Measurements from ENCODE around the gene AGMO.

AGMO gene

DNA sequence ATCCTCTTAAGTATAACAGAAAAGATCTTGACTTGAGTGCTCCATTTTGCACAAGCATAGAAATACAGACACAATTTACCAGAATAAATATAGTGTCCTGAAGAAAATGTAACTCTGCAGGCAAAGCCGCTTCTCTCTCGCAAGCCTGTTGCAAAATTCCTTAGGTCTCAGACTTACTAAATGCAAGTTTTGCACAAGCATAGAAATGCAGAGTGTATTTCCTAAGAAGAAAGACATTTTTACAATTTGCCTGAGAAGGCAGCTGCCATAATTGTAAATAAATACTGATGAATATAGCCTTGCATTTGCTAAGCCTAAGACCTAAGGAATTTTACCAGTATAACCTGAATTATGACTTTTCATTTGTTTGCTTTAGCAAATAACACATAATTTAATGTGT, 67.1 kb downstream of the AGMO start:
- peak; percentile 1 to 24 for DNase-seq

DNA sequence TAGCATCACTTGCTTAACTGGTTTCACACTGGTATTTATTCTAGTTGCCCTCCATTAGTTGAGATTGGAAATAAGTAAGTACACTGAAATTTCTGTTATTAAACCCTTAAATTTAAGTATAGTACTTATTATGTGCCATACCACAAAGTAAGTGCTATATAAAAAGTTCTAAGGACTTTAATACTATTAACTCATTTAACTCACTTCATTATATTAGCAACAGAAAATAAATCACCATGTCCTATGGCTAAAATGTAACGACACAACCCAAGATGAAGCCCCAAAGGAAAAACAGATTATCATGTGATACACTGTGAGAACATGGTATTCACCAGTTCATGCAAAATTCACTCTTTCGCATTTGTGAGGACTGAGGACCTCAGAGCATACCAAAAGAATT, 70.5 kb downstream of the AGMO start:
- no peak for DNase-seq

DNA sequence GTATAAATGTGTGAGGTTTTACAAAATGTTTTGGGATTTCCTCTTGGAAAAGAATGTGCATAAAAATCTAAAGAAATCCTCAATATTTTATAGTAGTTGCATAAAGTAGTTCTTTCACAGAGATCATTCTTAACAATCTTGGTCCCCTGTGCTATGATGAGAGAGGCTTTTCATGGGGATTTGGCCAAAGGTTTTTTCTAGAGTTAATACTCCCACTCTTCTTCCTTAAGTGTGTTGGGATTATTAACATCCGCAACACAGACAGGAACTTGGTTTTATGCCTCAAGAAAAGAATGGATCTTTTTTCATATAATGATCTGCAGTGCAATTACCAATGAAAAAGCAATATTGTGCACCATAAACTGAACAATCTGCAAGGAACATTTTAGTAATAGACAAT, 71.5 kb downstream of the AGMO start:
- no peak for DNase-seq

DNA sequence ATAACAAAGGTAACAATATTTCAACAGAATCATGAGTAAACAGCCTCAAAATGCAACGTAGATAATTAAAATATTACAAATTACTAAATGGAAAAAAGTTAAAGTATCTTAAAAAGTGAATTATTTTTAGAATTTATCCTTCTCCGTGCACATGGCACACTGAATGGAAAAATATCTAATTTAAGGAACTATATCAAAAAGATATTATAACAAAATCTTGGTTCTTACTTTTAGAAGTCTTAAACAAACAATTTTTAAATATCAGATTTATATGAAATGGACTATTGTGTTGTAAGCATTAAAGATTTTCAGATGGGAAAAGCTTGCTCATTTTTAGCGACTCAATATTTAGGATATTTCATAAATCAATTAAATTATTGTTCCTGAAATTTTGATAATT, 72.0 kb downstream of the AGMO start:
- DNase-seq, result no peak

DNA sequence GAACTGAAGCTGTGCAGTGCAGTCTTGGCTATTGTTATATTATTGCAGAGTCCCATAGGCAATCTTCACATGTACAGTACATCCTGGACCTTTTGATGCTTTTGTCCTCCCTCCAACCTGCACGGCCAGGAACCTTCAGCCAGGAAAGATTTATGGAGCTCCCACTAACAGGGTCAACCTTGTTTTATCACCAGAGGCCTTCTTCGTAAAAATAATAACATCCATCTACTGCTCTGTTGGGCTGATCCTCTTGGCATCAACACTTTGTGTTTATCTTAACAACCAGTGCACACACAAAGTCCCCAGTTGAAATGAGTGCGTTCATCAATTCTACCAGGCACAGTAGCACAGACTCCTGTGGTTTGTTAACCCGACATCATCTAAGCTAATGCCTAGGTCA, 72.4 kb downstream of the AGMO start:
- DNase-seq, result no peak

DNA sequence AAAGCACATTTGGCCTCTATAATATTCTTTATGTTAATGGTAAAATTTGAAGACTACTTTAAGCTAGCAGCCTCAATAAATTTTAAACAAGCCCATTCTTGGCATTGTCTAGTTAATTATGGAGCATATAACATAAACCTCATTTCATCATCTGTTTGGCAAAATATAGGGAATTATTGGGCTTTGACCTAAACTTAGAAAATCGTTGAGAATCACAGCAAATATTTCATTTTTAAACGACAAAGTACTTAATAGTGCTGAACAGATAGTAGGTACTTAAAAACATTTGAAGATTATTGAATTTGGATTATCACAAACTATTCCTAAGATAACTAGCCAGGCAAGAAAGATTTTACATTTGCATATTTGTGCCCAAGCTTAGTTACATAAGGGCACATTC, 73.4 kb downstream of the AGMO start:
- no peak for DNase-seq

DNA sequence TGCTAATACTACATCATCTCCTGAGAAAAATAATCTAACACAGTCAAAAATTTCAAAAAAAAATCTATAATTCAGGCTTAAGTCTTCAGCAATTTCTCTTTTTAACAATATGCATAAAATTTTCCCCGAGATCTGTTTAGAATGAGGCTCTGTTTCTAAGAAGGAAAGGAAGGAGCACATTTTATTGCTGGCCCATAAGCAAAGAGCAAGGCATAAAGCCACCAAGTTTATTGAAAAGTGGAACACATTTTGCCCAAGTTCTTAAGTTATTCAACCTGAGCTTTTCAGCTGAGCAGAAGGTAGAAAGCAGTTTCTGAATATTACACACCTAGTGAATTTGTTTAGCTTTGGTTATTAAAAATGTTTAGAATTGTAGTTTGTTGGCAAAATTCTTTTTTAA, 73.9 kb downstream of the AGMO start:
- DNase-seq, result no peak

DNA sequence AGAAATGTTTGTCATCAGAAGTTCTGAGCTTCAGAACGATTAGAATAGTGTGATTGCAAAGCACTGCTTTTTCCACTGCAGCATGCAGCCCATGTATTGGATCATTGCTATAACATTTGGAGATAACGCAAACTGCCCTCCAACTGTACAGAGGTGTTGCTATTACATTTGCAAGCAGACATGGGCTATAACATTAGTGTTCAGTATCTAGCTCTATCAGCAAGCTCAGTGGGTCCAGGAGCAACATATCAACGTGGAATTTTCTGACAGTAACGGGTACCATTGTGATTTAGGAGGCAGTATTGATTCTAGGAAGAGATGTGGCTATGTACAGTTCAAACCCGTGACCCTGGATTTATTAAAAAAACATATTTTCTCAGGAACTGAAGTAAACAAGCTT, 75.8 kb downstream of the AGMO start:
- no peak for DNase-seq

DNA sequence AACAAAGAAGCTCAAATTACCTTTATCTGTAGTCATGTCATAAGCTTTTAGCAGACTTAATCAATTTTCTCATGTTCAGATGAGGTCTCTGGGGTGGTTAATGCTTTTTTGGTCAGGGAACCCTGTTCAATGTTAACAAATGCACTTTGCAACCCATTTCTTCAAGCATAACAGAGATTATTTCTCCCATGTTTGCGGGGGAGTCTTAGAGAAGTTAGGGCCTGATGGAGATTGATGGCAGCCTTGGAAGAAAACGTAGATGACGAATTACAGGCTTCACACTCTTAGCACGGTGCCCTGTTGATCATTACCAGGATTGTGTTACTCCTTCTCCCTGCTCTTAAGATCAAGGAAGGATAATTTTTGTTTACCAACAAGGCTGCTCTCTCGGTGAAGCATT, 76.4 kb downstream of the AGMO start:
- DNase-seq, result no peak

DNA sequence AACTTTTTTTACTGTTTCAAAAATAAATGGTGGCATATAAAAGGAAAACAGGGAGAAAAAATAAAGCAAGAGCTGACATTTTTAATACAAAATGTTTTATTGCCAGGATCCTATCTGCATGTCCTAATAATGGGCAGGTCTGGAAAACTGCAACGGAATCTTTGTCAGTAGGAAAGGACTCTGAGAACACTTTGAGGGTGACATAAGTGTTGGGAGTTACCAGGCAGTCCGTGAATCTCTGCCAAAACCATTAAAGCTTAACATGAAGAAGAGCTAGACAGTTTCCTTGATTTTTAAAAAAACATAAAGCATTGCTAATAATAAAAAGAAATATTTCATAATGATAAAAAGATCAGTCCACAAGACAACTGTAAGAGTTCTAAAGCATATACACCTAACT, 80.7 kb downstream of the AGMO start:
- DNase-seq, result no peak

DNA sequence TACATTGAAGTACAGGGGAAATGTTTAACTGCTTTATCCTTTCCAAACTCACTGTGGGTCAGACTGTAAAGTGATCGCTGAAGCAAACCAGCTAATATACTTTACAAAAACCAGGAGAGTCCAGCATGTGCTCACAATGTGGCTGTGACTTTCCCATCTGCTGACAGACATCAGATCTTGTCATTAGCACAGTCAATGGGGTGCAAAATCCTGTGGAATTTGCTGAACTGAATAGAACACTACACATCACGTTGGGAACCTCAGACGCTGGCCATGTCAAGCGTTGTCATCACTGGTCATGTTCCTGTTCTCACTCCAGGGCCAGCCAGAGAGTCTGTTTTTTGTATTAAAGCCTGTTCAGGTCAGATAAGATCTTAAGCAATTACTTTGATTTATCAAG, 83.4 kb downstream of the AGMO start:
- no peak for DNase-seq

DNA sequence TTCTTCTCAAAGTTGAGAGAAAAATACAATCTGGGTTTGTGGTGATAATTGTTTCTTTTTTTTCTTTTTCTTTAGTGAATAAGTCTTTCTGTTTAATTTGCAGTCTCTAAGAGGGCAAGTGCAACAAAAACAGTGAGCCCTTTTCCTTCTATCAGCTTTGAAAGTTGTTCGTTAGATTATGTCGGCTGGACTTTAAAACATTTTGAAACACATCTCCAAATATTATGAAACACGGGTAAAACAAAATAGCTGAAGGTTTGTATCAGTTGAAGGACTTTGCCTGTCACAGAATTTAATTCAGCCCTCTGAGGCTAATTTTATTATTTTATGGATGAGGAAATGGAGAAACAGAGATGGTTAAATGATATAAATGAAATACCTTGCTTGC, 85.3 kb downstream of the AGMO start:
- no peak for DNase-seq

DNA sequence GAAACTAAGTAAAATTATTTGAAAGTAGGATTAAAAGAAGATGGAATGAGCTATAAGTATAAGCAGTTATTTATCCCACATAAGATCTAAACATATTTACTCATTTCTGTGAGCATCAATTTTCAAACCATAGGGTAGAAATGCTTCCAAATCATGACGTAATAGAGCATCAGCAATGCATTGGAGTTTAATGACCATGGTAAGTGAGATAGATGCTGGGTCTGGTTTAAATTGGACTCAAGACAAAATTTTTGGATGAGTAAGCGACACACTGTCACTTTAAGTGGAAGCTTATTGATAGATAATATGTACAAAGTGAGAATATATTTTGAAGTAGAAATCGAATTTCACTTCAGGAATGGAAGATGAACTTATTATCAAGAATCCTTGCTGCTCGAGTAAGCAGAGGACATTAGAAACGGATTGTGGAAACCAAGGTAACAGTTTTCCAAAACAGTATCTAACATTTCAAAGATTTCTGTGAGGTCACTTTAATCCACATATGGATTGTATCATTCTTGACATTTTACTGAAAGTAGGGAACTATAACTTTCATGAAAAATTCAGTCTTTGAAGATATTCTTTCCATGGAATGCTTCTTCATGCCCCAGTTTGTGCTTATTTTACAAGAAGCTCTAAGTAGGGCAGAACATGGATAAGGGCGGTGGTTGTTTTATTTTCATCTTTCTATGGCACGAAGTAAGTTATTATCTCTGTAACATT, 85.8 kb downstream of the AGMO start:
- no peak for DNase-seq

DNA sequence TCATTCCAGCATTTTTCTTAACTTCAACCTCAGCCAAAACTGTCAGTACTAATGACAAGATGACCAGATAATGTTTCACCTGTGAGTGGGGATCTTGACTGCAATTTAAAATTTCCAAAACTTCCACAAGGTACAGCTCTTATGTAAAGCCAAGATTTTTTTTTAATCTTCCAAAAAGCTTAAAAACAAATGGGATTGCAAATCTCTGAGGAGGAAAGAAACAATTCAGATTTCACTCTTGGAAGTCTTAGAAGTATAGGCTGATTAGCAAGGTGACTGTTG, 90.2 kb downstream of the AGMO start:
- no peak for DNase-seq

DNA sequence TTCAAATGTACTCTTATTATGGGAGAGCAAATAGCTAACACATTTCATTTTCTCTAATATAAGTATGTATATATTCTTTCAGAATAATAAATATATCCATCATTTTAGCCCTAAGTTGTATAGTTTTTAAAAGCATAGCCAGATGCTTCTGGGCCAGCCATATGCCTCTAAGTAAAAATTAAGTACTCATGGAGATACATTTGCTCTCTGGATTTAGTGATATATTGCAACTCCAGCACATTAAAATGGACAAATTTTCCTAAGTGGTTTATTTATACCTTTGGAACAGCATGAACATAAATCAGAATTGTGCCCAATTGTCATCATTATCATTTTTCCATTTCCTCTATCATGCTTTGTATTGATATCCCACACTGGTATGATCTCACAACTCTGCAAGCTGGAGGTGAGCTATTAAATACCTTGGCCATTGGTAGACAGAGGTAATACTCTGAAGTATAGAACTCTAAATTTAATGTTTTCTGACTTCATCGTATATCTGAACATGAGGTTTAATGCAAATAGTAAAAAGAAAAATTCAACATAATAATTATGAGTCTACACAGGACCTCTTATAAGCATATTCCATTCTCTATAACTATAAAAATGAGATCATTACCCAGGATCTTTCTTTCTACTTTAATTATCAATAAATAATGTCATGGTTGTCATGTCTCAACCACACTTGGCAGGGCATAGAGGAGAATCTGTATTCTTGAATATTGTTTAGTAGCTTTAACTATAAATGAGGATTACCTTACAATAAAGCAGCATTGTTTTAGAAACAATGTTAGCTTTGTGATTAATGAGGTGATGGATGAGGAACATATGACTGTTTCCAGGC, 90.8 kb downstream of the AGMO start:
- no peak for DNase-seq

DNA sequence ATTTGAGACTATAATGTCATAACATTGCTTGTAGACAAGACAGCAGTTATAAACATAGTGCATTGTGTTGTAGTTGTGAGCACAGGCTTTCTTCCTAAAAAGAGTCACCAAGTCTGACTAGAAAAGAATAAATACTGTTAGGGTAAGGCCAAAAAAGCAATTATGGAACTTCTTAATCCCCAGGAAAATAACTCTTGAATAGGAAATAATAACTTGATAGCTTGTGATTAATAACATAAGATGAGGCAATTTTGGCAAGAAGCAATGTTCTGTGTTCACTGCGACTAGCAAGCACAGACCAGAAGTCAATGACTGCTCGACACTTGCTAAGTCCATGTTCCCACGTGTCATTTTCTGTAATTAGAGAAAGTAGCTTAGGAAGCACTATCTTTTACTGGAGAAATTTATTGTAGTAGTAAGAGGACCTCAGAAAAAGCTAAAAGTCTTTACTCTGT, 97.1 kb downstream of the AGMO start:
- DNase-seq, result no peak

DNA sequence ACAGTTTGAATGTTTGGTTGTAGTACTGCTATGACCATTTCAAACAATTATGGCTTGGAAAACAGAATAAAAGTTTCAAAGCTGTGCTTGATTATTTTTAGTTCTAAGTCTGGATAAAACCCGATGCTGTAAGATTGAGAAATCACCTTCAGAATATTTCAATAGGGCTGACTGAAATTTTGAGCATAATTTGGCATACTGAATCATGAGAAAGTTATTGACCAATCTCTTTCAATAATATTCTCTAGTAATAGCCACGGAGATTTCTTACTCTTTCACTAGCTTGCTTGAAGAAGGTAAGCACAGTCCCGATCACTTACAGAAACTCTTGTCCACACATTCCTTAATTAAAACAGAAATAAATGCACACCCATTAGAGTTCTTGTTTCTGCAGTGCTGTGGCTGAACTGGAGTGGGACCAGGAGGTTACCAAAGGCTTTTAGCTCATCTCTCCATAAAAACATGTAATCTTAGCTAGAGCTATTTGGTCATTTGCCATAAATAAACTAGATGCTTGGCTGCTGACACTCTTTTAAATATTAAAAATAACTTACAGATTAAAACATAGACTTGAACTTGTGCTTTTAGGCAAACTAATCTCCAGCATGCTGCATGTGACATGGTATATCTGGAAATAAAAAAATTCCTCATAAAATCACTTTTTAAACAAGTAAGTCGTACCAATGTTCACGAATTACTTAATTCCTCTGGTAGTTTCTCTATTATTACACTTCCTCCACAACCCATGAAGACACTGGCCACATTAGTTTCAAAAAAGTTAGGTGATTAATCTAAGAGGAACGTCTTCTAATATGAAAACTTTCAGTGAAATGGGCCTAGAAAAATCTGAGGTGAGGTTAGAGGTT, 97.8 kb downstream of the AGMO start:
- DNase-seq, result no peak

DNA sequence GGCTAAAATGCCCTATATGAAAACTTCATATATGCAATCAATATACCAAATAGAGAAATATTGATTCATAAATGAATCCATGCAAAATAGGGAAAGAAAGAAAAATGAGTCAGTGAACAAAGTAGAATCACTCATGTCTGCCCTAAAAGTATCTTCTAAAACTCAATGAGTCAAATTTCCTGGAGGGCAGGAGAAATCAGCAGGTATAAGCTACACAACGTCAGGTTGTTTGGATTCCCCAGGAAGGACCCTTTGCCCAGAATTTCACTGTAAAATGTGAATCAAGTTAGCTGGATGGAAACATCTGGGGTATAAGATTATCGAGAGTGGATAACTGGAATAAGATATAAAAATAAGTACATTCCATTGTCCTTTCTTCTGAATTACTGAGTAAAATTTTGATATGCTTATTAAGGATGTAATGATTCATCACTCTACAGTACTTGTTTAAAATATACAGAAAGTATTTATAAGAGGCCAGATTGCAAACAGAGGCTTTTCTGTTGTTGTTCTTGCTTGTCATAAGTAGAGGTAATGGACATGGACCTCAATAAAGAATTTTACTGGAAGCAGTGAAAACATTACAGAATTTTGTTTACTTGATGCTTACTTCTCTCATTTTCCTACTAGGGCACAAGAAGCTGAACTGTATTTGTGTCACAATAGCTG, 99.0 kb downstream of the AGMO start:
- DNase-seq, result no peak

DNA sequence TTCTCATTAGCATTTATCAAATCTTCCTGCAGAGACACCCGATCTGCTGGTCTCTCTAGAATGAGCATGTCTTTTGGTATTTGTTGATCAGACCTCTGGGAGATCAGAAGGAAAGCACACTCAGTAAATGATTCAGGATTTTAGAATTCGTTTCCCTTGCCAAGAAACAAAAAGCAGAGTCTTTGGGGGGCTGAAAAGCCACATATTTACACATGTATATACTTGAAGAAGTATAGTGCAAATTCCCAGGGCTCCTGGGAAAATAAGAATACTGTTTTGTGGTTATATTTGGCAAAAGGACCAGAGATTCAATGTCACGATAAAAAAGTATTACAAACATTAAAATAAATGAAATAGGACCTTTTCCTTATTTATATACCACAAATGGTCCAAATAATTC, 100.2 kb downstream of the AGMO start:
- no peak for DNase-seq

DNA sequence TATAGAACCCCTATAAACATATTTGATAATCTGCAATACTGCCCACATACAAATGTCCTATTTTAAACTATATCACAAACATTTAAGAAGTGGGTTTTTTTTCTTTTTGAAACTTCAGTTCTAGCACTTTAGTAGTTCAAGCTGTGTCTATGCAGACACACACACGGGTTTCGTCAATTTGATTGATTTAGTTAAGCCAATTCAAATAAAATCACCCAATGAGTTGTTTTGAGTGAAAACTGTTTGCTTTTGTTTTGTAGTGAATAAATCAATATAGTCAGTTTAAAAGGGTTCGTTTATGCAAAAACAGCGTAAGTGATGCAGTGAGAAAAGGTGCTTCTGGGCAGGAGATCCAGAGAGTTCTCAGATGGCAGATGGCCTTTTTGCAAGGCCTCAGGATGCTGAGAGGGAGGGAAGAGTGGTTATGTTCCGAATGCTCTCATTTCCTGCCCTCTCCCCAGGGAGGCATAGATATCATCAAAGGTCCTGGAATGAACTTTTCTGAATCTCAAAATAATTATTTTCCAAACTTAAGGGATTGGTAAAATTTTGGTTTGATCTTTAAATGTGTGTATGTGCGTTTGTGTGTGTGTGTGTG, 102.7 kb downstream of the AGMO start:
- no peak for DNase-seq

DNA sequence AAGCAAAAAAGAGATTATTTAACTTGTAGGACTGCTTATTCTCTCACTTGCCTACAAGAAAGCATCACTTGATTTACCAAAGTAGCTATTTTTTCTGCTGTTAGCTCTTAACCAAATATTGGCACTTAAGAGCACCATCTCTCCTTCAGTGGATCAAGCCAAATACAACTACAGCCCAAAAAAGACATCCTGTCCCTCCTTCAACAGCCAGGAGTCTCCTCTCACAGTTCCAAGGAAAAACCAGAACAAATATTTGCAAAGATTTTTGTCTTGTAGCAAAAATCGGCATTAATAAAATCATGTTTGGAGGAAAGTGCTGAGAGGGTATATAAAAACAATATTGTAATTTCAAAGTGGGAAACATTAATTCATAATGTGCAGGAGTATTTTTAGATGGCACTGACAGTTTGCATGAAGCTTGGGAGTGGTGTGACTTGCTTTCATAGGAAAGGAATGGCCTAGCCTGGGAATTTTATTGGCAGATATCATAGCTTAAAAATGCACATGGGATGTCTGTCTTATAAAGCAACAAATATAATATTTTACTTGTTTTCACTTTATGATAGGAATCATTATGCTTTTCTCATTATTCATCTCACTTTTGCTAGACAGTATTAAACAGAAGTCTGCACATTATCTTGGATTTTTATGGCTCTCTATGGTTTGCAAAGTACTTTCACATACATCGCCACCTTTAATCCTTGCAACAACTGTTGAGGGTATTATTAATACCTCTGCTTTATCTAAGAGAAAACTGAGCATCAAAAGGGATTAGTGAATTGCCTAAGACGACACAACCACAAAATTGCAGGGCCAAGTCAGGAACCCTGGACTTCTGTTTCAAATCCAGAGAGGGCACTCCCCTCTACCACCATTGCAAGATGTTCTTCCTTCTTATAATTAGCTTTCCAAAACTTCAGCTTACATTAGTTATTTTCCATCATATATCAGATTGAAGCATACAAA, 103.5 kb downstream of the AGMO start:
- DNase-seq, result no peak

DNA sequence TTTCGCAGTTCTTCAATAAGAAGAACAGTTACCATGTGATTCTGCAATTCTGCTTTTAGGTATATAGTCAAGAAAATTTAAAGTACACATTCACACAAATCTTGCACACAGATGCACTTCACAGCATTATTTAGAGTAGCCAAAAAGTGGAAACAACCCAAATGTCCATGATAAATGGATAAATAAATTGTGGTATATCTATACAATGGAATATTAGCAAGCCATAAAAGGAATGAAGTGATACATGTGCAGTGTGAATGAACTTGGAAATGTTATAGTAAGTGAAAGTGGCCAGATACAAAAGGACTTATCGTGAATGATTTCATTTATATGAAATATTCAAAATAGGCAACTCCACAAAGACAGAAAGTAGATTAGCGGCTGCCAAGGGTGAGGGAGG, 109.1 kb downstream of the AGMO start:
- DNase-seq, result no peak
